ENCODE data around the gene EFHB. TPM values are rescaled to one million over a fixed set of nuclear protein-coding genes. Genes with fewer than 3 reads are reported as not detected.

Gene EFHB
- total and polyA plus RNA-seq, 2 of the 13 experiments (the other 11 are each of a cell fraction or from before 2014, with no cell fraction given): 0.15 to 0.42 TPM

DNA sequence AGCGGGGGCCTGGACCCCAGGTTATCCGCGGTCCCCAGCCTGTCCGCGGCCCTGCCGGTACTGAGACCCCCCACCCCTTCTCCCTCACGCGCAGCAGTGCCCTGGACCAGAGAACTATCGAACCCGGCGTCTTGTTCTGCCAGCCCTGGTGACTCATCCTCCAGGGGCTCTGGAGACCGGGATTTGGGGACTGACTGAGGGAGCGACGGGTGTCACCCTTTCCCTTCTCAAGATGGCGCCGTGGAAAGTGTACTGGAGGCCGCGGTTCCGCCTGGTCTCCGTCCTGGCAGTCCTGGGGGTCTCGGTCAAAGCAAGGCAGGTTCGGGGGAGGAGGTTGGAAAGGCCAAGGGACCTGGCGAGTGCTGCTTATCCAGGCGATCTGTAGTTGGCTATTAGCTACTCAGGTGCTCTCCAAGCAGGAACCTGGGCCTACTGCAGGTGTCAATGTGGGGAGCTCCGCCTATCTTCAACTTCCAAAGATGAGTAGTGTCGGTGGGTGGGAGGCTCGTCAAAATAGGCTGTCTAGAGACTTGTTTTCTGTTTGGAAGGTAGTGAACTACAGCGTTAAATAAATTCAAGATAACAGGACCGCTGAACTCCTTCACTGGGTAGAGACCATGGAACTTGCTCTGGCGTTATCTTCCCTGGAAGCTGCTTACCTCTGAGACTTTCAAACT is 13.7 kb upstream of the EFHB start (continued):
- TF ChIP-seq ZNF7 (CRISPR knock-in tag; IDR thresholded peaks at IDR 0.05): no peak
- no peak for TF ChIP-seq NKX3-1 (CRISPR knock-in tag; IDR thresholded peaks at IDR 0.05)
- no peak for TF ChIP-seq SYNCRIP (IDR thresholded peaks at IDR 0.05; ENCODE audit: insufficient read depth, low read depth, low read length)
- TF ChIP-seq ZNF552 (CRISPR knock-in tag; IDR thresholded peaks at IDR 0.05; ENCODE audit: borderline replicate concordance): 0 out of 2 replicates have a peak, but pooled peaks have one; percentile 31
- 0 out of 2 replicates have a peak, but pooled peaks have one; percentile 28 for TF ChIP-seq FOXC1 (CRISPR knock-in tag; IDR thresholded peaks at IDR 0.05; ENCODE audit: borderline replicate concordance)
- peak; percentile 9; the same call in 1 of the 2 replicates for TF ChIP-seq KDM5A (IDR thresholded peaks at IDR 0.05; ENCODE audit: borderline replicate concordance, low read length)
- no peak for TF ChIP-seq NFE2 (CRISPR knock-in tag; IDR thresholded peaks at IDR 0.05)
- TF ChIP-seq ZNF644 (CRISPR knock-in tag; IDR thresholded peaks at IDR 0.05; ENCODE audit: low read depth): 0 out of 2 replicates have a peak, but pooled peaks have one; percentile 12
- no peak for TF ChIP-seq ATF1 (CRISPR knock-in tag; IDR thresholded peaks at IDR 0.05)
- TF ChIP-seq ATF7 (IDR thresholded peaks at IDR 0.05): no peak
- no peak for TF ChIP-seq ATF7 (CRISPR knock-in tag; IDR thresholded peaks at IDR 0.05)
- TF ChIP-seq PAWR (CRISPR knock-in tag; IDR thresholded peaks at IDR 0.05; ENCODE audit: borderline replicate concordance): no peak
- no peak for TF ChIP-seq TBP (CRISPR knock-in tag; IDR thresholded peaks at IDR 0.05)
- no peak for TF ChIP-seq HMGA1 (CRISPR knock-in tag; conservative IDR thresholded peaks at IDR 0.05)
- no peak for TF ChIP-seq FOXA1 (IDR thresholded peaks at IDR 0.05)
- TF ChIP-seq FOXA1 (CRISPR knock-in tag; IDR thresholded peaks at IDR 0.05): no peak
- TF ChIP-seq, protein P1, sequence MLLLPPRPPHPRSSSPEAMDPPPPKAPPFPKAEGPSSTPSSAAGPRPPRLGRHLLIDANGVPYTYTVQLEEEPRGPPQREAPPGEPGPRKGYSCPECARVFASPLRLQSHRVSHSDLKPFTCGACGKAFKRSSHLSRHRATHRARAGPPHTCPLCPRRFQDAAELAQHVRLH (CRISPR knock-in tag; IDR thresholded peaks at IDR 0.05; ENCODE audit: borderline replicate concordance, low read depth): no peak
- TF ChIP-seq RBAK (CRISPR knock-in tag; IDR thresholded peaks at IDR 0.05): no peak
- no peak for TF ChIP-seq ZBTB38 (CRISPR knock-in tag; IDR thresholded peaks at IDR 0.05)
- TF ChIP-seq, protein P2, sequence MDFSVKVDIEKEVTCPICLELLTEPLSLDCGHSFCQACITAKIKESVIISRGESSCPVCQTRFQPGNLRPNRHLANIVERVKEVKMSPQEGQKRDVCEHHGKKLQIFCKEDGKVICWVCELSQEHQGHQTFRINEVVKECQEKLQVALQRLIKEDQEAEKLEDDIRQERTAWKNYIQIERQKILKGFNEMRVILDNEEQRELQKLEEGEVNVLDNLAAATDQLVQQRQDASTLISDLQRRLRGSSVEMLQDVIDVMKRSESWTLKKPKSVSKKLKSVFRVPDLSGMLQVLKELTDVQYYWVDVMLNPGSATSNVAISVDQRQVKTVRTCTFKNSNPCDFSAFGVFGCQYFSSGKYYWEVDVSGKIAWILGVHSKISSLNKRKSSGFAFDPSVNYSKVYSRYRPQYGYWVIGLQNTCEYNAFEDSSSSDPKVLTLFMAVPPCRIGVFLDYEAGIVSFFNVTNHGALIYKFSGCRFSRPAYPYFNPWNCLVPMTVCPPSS (IDR thresholded peaks at IDR 0.05): no peak
- TF ChIP-seq, protein P3, sequence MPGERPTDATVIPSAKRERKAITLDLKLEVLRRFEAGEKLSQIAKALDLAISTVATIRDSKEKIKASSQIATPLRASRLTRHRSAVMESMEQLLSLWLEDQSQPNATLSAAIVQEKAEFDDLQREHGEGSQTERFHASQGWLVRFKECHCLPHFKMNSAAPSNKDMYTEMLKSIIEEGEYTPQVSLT (CRISPR knock-in tag; IDR thresholded peaks at IDR 0.05; ENCODE audit: borderline replicate concordance, low read depth): no peak
- 0 out of 2 replicates have a peak, but pooled peaks have one; percentile 19 for TF ChIP-seq HOXD1 (CRISPR knock-in tag; IDR thresholded peaks at IDR 0.05)
- TF ChIP-seq, protein P4, sequence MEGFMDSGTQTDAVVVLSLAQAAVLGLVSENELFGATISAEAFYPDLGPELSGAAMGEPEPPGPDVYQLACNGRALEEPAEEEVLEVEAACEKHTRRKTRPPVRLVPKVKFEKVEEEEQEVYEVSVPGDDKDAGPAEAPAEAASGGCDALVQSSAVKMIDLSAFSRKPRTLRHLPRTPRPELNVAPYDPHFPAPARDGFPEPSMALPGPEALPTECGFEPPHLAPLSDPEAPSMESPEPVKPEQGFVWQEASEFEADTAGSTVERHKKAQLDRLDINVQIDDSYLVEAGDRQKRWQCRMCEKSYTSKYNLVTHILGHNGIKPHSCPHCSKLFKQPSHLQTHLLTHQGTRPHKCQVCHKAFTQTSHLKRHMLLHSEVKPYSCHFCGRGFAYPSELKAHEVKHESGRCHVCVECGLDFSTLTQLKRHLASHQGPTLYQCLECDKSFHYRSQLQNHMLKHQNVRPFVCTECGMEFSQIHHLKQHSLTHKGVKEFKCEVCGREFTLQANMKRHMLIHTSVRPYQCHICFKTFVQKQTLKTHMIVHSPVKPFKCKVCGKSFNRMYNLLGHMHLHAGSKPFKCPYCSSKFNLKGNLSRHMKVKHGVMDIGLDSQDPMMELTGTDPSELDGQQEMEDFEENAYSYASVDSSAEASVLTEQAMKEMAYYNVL (CRISPR knock-in tag; IDR thresholded peaks at IDR 0.05; ENCODE audit: borderline replicate concordance): no peak
- TF ChIP-seq, protein P5, sequence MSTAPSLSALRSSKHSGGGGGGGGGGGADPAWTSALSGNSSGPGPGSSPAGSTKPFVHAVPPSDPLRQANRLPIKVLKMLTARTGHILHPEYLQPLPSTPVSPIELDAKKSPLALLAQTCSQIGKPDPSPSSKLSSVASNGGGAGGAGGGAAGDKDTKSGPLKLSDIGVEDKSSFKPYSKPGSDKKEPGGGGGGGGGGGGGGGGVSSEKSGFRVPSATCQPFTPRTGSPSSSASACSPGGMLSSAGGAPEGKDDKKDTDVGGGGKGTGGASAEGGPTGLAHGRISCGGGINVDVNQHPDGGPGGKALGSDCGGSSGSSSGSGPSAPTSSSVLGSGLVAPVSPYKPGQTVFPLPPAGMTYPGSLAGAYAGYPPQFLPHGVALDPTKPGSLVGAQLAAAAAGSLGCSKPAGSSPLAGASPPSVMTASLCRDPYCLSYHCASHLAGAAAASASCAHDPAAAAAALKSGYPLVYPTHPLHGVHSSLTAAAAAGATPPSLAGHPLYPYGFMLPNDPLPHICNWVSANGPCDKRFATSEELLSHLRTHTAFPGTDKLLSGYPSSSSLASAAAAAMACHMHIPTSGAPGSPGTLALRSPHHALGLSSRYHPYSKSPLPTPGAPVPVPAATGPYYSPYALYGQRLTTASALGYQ (CRISPR knock-in tag; IDR thresholded peaks at IDR 0.05): no peak
- TF ChIP-seq, protein P6, sequence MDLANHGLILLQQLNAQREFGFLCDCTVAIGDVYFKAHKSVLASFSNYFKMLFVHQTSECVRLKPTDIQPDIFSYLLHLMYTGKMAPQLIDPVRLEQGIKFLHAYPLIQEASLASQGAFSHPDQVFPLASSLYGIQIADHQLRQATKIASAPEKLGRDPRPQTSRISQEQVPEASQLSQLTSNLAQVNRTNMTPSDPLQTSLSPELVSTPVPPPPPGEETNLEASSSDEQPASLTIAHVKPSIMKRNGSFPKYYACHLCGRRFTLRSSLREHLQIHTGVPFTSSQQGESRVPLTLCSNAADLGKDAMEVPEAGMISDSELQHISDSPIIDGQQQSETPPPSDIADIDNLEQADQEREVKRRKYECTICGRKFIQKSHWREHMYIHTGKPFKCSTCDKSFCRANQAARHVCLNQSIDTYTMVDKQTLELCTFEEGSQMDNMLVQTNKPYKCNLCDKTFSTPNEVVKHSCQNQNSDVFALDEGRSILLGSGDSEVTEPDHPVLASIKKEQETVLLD (CRISPR knock-in tag; IDR thresholded peaks at IDR 0.05; ENCODE audit: low read depth): no peak

Data from HepG2 (cell line).